Measurements from ENCODE around the gene CENPW. TPM values are rescaled to one million over a fixed set of nuclear protein-coding genes. Genes with fewer than 3 reads are reported as not detected.

CENPW gene
- total and polyA plus RNA-seq, 8 donors, result 0.93 to 2.9 (median 1.9) TPM

GRCh38 chr6:126333729-126334128 lies 6.2 kb upstream of the CENPW start:
- H3K4me1 ChIP-seq, result no peaks in the 10 kb centered on the region
- FAIRE-seq (no peak), DNase-seq (no peak), ATAC-seq (no peak)
- H3K4me3 ChIP-seq, result no peak overlapping the region
- no peak for TF ChIP-seq CTCF (IDR thresholded peaks at IDR 0.05)
- no peaks in the 10 kb centered on the region for H3K27me3 ChIP-seq
- 77 to 78% methylated on average over 2 of the region's 2 CpGs for WGBS, 2 donors
- H3K9me3 ChIP-seq, result no peaks in the 10 kb centered on the region
- H3K36me3 ChIP-seq, result no peaks in the 10 kb centered on the region
- intact Hi-C loops (cut with DNase I), result no loop called here
- no peak overlapping the region for H3K27ac ChIP-seq

- FAIRE-seq (no peak), ATAC-seq (no peak)
Measured at GRCh38 chr6:126335210-126335609, 4.7 kb upstream of the CENPW start.

GRCh38 chr6:126337323-126337722 lies 2.6 kb upstream of the CENPW start:
- peaks cover 0 to 8% (median 7%) of the 10 kb centered on the region in 3 donors for H3K4me1 ChIP-seq
- no peaks in the 10 kb centered on the region for H3K27me3 ChIP-seq
- H3K4me3 ChIP-seq, result no peak overlapping the region
- no peak for DNase-seq
- peak in 2 of 4 donors; percentile 16 to 41 for ATAC-seq
- no peaks in the 10 kb centered on the region for H3K9me3 ChIP-seq
- no peak overlapping the region for H3K27ac ChIP-seq
- H3K36me3 ChIP-seq, result no peaks in the 10 kb centered on the region
- 49 to 65% methylated on average over 3 of the region's 3 CpGs for WGBS, 2 donors
- intact Hi-C loops (cut with DNase I), result no loop called here
- no peak for FAIRE-seq
- TF ChIP-seq CTCF (IDR thresholded peaks at IDR 0.05), result no peak

More at GRCh38 chr6:126335210-126335609, 4.7 kb upstream of the CENPW start:
- Histone ChIP-seq H3K4me3 (no peak overlapping the region), H3K36me3 (no peaks in the 10 kb centered on the region), H3K27me3 (no peaks in the 10 kb centered on the region), H3K27ac (no peak overlapping the region), H3K4me1 (no peaks in the 10 kb centered on the region), H3K9me3 (no peaks in the 10 kb centered on the region)
- WGBS, 2 donors, result 47 to 53% methylated on average over 3 of the region's 3 CpGs
- intact Hi-C loops (cut with DNase I), result no loop called here
- DNase-seq, result no peak
- no peak for TF ChIP-seq CTCF (IDR thresholded peaks at IDR 0.05)

GRCh38 chr6:126341126-126341525 lies 1.2 kb downstream of the CENPW start:
- Histone ChIP-seq H3K4me1 (peaks cover 0 to 8% (median 7%) of the 10 kb centered on the region in 3 donors), H3K4me3 (peak overlapping the region in 1 of 4 donors; percentile 62), H3K36me3 (no peaks in the 10 kb centered on the region), H3K27me3 (no peaks in the 10 kb centered on the region), H3K27ac (no peak overlapping the region), H3K9me3 (no peaks in the 10 kb centered on the region)
- intact Hi-C loops (cut with DNase I), result no loop called here
- FAIRE-seq (no peak), ATAC-seq (no peak), DNase-seq (no peak)
- TF ChIP-seq CTCF (IDR thresholded peaks at IDR 0.05), result no peak
- WGBS, 2 donors, result 51 to 55% methylated on average over 3 of the region's 3 CpGs

GRCh38 chr6:126344181-126344580 lies 4.3 kb downstream of the CENPW start:
- Histone ChIP-seq H3K36me3 (no peaks in the 10 kb centered on the region), H3K9me3 (no peaks in the 10 kb centered on the region), H3K27ac (no peak overlapping the region), H3K4me3 (no peak overlapping the region), H3K27me3 (no peaks in the 10 kb centered on the region), H3K4me1 (peaks cover 0 to 8% (median 7%) of the 10 kb centered on the region in 3 donors)
- FAIRE-seq (no peak), DNase-seq (no peak), ATAC-seq (no peak)
- intact Hi-C loops (cut with DNase I), result no loop called here
- TF ChIP-seq CTCF (IDR thresholded peaks at IDR 0.05), result no peak

All from pancreas (tissue), 10 donors.